ENCODE results near the gene ING4.

Gene ING4

DNA sequence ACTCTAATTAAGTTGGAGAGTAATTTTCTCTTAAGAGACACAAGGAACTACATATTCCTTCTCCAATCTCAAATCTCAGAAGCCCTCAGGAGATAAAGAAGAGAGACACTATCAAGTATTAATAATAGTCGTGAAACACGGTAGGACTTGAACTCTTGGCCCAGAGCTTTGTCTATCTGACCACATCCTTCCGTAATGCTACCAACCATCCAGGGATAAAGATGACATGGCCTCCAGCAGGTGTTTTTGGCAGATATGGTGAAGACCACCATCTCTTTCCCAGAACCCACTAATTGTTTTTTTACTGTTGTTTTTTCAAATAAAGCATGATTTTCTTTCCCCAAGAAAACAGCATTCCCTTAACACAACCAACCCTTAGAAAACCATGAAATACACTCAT, 22.9 kb upstream of the ING4 start:
- DNase-seq = no peak

DNA sequence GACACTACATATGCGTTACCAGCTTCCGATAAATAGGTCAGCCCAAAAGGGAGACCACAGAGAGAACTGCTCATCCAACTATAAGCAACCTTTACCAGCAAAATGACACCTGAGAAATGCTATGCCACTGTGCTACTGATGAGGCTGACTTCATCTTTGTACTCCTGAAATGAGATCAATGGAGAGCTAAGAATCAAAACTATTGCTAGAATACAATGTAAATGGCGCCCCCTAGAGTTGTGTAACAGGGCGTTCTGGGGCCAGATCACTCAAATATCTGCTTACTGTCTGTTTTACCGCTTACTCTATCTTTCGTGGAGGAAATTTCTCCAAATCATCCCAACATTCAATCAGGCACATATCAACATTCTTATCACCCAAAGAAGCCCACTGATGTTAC, 21.7 kb upstream of the ING4 start:
- DNase-seq = no peak

GRCh38 chr12:6676962-6677361, 14.0 kb upstream of the ING4 start:
- no peak for DNase-seq

- no peak for DNase-seq
Observed at GRCh38 chr12:6672143-6672542, 9.2 kb upstream of the ING4 start.

DNA sequence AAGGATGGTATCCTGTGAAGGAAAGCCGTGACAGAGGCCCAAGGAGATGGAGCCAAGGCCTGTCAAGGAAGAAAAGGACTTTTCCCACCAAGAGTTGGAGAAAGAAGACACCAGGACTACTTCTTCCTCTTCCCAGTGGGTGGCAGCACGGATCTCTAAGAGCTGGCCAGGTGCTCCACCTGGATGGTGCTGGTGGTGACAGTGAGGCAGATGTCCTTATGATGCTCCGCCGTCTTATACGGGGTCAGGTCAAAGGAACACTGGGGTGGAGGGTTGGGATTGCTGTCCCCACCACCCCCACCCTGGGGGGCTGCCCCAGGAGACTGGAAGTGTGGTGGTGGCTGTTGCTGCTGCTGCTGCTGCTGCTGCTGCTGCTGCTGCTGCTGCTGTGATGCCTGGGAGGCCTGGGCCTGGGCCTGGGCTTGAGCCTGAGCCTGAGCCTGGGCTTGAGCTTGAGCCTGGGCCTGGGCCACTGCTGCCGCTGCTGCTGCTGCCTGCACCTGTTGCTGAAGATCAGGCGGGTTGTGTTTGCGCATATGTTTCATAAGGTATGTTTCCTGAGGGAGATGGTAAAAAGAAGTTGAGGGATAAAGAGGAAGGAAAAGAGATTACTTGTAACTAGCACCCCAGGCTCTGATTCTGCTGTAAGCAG, 4.8 kb upstream of the ING4 start:
- DNase-seq = no peak

- DNase-seq = peak; percentile 6
Observed at GRCh38 chr12:6666211-6666610, 3.3 kb upstream of the ING4 start.

GRCh38 chr12:6664902-6665301, 2.0 kb upstream of the ING4 start:
- DNase-seq = no peak

DNA sequence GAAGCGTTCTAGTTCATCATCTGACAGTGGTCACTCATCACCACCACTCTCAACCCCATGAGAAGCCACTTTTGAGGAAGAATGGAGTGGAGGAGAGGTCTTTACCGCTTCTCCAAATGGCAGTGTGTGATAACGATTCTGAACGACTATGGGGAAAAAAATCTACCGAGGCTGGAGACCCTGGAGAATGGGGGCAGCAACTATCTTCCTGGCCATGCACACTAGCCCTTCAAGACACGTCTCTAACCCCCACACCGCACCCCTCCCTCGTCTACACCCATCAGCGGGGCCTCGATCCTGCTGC, 365 bp downstream of the ING4 start:
- DNase-seq = no peak

DNA sequence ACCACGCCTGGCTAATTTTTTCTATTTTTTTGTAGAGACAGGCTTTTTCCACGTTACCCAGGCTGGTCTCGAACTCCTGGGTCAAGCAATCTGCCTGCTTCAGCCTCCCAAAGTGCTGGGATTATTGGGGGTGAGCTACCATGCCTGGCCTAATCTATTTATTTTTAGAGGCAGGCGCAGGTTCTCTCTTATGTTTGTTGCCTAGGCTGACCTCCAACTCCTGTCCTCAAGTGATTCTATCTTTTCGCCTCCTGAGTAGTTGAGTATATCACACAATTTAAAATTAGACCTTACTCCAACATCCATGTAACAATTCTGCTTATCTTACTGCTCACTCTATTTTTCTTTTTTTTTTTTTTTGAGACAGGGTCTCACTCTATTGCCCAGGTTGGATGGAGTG, 8.9 kb downstream of the ING4 start:
- DNase-seq = no peak

GRCh38 chr12:6653342-6653741, 9.6 kb downstream of the ING4 start:
- DNase-seq = no peak

DNA sequence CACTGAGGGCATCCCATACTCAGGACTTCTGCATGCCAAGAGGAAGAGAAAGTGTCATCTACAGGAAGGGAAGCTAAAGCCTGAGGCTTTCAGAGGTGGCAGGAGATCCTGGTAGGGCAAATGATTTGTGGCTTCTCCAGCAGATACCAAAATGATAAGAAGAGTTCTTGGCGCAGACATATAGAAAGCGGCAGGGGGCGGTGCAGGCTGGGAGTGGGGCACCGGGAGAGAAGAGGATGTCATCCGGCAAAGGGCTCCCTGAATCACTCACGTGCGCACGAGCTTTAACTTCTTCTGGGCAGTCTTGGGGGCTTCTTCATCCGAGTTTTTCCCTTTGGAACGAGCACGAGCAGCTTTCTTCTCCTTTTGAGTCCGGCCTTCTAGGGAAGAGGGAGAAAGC, 10.5 kb downstream of the ING4 start:
- no peak for DNase-seq

GRCh38 chr12:6650832-6651231, 12.1 kb downstream of the ING4 start:
- no peak for DNase-seq

GRCh38 chr12:6647083-6647604, 15.8 kb downstream of the ING4 start, which contains the start of gene ACRBP:
TSS of gene ACRBP (minus strand) at chr12:6647432. CDS start at chr12:6647366, 66 bp downstream.
- no peak for DNase-seq

DNA sequence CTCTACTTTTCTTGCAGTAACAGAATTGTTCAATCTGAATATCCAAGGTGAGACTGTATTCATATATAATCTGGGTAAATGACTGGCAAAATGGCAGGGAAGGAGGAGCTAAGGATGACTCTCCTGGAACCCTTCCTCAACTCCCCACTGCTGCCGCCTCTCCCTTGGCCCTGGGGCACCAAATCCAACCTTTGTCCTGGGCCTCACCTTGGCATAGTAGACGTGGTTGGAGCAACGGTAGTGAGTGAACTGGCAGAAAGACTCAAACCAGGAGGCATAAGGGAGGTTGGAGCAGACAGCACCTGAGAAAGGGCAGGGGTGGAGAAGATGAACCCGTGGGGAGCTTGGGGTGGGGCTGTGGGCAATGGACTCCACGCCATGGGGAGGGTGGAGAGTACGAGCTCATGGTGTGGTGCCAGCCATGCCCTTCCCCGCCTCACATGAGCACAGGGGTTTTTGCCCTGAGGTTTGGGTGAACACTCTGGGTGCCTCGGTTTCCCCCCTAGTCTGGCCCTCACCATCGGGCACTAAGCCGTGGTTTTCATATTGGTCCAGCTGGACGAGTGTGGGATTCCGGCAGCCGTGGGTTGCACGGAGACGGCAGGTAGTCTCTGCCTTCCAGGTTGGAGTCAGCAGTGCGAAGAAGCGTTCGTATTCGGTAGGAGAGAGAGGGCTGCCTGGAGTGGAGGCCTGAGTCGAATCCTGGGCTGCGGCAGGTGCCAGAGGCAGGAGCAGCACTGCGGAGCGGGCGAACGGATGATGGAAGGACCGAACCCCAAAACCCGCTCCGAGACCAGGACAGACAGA, 16.4 kb downstream of the ING4 start:
- DNase-seq = no peak

DNA sequence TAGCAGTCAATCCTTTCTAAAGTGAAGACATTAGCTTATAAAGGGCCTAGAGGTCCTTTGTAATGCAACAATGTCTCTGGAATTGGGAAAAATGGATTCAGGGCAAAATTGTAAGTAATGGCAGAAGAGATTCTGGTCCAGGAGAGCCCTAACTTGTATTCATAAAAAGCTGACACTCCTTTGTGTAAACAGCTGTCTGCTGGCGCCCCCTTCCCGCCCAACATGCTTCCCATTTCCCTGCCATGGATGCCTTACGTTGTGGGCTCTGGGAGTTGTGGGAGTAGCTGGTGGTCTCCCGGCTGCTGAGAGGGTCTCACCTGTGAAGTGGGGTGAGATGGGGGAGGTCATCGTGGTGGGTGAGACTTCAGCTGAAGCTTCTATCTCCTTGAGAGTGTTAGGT, 18.0 kb downstream of the ING4 start:
- DNase-seq = no peak

DNA sequence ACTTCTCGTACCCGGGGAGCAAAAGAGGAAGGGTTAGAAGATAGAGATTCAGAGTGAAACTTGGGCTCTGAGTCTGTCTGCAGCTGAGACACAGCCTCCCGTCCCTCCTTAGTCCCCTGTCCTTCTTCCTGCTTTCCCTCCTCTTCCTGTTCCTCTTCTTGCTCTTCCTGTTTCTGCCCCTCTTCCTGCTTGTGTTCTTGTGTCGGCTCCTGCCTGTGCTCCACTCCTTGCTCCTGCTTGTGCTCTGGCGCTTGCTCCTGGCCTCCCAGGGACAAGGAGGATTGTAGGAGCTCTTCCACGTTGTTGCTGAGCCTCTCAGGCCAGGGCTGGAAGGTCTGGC, 18.7 kb downstream of the ING4 start:
- DNase-seq = no peak

DNA sequence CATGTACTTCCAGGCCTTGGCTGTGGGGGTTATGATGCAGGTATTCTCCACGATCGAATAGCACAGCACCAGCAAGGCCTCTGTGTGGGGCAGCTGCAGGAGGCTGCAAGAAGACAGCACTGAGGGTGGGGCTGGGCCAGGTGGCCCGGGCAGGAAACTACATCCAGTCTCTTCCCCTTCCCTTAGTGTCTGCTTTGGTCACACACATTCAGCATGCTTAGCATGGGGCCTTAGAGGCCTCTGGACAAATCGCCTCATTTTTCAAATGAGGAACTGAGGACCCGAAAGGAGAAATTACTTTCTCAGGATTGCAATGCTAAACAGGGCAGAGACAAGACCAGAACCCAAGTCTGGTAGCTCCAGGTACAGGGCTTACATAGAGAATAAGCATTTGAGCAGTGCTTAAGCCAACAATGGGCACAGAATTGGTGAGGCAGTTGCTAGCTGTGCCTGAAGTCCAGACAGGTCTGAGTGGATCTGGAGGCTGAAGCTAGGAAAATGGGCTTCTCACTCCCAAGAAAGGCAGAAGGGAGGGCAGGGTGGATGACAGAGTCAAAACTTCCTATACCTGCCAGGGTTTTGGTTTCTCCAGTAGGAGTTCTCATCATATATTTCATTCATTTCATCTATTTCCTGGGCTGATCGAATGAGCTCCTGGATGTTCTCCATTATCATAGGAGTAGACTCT, 19.2 kb downstream of the ING4 start:
- DNase-seq = no peak

DNA sequence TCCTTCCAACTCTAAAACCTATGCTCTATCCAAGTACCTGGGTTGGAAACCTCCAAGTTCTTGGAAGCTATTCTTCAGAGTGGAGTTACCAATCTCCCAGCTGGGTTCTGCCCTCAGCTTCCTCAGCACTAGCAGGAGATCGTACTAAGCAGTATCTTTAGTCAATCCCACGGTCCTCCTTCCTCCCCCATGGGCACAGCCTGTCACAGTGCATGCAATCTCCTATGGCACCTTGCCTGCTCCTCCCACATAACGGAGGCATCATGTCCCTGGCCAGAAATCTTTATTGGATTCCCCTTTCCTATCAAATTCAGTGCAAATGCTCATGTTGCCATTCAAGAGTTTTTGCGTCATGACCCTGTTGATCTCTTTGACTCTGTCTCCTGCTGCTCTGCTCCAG, 21.8 kb downstream of the ING4 start:
- DNase-seq = no peak

- DNase-seq = no peak
Observed at GRCh38 chr12:6640497-6640896, 22.4 kb downstream of the ING4 start.

- no peak for DNase-seq
Observed at GRCh38 chr12:6639151-6639801, 23.6 kb downstream of the ING4 start.

GRCh38 chr12:6638305-6638704, 24.6 kb downstream of the ING4 start:
- DNase-seq = no peak

DNA sequence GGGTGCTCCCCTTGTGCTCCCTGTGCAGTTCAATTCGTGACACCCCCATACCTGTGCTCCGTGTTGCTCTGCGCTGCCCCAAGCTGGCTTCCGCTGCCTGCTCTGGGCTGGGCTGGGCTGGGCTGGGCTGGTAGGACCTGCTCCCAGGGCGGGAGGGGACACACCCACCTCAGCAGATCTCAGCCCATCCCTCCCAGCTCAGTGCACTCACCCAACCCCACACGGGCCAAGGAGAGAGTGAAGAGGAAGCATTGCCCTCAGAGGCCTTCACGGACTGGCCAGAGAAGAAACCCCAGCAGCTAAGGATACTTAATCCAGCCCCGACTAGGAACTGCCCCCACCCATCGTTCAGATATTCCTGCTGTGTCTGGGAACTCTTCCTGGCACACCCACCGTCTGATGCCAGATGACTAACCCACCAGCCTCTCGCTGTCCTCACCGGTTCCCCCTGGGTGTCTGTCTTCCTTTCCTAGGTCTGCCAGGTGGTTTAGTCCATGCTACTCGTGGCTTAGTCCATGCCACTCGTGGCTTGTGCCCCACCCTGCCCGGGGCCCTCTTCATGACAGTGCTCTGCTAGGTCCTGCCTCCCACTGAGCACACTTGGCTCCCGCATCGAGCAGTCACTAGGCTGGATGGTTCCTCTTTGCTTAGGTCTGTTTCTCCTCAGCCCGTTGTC, 26.9 kb downstream of the ING4 start, which contains the start of gene LPAR5:
Gene LPAR5 (minus strand): TSS at position 104 of the 676 bp plus-strand sequence. CDS start 14,711 bp downstream, outside the sequence.
- DNase-seq = peak; percentile 20

DNA sequence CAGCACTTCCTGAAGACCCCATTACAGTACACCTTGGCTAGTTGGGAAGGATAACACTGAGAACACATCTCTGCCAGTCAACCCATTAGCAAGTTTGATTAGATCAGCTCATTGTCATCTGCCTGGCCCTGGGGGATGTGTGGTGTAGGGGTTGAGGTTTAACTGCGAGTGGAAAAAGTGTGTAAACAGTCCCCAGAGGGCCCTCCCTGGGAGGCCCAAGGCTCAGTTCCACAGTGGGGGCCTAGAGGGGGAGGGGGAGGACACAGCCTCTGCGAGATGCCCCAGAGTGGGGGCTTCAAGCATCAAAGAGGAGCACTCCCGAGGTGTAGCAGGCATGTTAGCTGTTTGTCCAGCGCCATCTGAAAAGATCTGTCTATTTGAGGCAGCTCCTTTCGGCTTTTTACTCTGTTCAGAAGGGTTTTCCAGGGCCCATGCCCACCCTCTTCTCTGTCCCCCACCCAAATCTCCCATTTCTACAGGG, 27.5 kb downstream of the ING4 start:
- DNase-seq = no peak
